ENCODE data around the gene TRAPPC3. TPM values are rescaled to one million over a fixed set of nuclear protein-coding genes. Genes with fewer than 3 reads are reported as not detected.
A peak's percentile ranks its signal among the peaks of the same experiment; 100 is the strongest.
"Not testable (repeated sequence)": the region's sequence is repeated elsewhere in the genome, so short reads cannot be mapped to it uniquely, and the experiment has no call there.

The TRAPPC3 gene
- total RNA-seq, 1 donor from 2014 or later, result 63.1 TPM

DNA sequence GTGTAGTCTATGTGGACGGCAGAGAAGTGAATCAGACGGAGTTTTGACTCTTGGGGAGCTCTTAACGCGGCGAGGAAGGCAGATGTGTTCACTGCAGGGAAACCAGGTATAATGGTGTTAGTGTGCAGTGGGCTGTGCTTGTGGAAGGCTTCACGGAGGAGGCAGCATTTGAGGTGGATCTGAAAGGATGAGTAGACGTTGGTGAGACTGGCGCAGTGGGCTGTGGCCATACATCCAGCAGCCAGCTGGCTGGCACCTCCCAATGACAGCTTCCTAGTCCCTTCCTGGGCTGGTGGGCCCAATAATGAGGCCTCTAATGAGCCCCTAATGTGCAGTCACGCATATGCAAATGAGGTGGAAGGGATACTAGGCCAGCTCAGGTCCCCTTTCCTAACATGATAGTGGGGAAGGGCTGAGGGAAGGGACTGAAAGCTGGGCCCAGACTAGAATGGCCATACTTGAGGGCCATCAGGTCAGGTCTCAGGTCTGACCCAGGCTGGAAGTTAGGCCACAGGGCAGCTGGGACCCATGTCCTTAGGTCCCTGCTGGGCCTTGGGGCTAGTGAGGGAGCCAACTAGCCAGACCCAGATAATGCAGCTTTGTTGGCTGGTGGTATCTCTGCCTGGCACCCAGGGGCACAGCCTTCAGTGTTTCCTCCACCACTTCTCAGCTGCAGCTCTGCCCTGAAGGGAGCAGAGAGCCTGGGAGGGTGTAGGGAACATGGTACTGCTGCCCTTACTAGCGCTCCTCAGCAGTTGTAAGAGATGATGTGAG lies 10.5 kb upstream of the TRAPPC3 start:
- Histone ChIP-seq H3K4me1 (peaks cover 74% of the 10 kb centered on the region), H3K27ac (peak overlapping the region; percentile 93)

DNA sequence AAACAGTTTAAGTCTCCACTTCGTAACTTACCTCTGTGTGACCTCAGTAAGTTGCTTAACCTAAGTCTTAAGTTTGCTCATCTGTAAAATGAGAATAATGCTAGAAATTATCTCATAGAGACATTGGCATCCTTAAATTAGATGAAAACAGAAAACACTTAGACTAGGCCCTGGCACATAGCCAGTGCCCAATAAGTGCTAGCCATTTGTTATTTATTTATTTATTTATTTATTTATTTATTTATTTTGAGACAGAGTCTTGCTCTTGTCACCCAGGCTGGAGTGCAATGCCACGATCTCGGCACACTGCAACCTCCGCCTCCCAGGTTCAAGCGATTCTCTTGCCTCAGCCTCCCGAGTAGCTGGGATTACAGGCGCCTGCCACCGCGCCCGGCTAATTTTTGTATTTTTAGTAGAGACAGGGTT lies 9.6 kb upstream of the TRAPPC3 start:
- H3K36me3 ChIP-seq; intact Hi-C loops (cut with DNase I); H3K9me3 ChIP-seq; ATAC-seq; DNase-seq; H3K27me3 ChIP-seq: not testable (repeated sequence)
- peaks cover 75% of the 10 kb centered on the region for H3K4me1 ChIP-seq
- peak overlapping the region; percentile 99 for H3K27ac ChIP-seq
- H3K4me3 ChIP-seq, result peak overlapping the region; percentile 97

More for the DNA sequence above, 10.5 kb upstream of the TRAPPC3 start:
- TF ChIP-seq, protein P1, sequence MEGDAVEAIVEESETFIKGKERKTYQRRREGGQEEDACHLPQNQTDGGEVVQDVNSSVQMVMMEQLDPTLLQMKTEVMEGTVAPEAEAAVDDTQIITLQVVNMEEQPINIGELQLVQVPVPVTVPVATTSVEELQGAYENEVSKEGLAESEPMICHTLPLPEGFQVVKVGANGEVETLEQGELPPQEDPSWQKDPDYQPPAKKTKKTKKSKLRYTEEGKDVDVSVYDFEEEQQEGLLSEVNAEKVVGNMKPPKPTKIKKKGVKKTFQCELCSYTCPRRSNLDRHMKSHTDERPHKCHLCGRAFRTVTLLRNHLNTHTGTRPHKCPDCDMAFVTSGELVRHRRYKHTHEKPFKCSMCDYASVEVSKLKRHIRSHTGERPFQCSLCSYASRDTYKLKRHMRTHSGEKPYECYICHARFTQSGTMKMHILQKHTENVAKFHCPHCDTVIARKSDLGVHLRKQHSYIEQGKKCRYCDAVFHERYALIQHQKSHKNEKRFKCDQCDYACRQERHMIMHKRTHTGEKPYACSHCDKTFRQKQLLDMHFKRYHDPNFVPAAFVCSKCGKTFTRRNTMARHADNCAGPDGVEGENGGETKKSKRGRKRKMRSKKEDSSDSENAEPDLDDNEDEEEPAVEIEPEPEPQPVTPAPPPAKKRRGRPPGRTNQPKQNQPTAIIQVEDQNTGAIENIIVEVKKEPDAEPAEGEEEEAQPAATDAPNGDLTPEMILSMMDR (IDR thresholded peaks at IDR 0.05), result no peak
- no peaks in the 10 kb centered on the region for H3K9me3 ChIP-seq
- no peak for ATAC-seq
- H3K4me3 ChIP-seq, result peak overlapping the region; percentile 47
- DNase-seq, result no peak
- H3K36me3 ChIP-seq, result no peaks in the 10 kb centered on the region
- no peaks in the 10 kb centered on the region for H3K27me3 ChIP-seq
- intact Hi-C loops (cut with DNase I), result no loop called here

DNA sequence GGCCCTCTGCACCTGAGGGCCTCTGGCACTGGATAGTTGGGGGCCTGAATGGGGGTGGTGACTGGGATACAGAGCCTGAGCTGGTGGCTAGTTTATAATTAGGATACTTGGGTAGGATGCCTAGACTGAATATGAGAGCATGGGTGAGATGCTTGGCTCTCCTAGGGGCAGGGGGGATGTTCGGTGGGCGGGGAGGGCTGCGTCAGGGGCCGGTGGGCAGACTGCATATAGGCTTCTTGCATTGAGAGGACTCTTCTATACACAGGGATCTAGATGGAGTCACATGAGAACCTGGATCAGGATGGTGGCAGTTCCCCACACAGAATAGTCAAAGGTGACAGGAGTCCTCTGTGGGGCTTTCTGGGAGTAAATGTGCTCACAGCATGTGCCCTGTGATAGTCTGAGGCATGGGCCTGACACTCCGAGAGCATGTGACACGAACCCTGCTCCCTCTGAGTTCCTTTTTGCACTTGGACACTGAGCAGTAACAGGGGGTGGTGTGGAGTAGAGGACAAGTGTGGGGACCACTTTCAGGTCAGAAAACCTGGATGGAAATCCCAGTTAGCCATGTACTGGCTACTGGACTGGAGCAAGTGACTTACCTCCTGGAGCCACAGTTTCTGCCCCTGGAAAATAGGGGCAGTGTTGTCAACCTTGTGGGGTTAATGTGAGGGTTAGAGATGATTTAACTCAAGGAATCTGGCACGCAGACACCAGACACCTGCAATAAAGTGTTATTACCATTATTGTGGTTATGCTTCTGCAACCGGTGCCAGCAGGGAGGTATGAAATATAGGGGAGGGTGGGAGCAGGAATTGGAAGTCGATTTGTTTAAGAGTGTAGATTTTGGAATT lies 8.9 kb upstream of the TRAPPC3 start:
- Histone ChIP-seq H3K4me3 (peak overlapping the region; percentile 97), H3K4me1 (peaks cover 69% of the 10 kb centered on the region), H3K27ac (peak overlapping the region; percentile 99), H3K36me3 (no peaks in the 10 kb centered on the region), H3K9me3 (no peaks in the 10 kb centered on the region), H3K27me3 (no peaks in the 10 kb centered on the region)
- ATAC-seq, result no peak
- TF ChIP-seq, protein P1 (IDR thresholded peaks at IDR 0.05), result no peak
- no peak for DNase-seq
- intact Hi-C loops (cut with DNase I), result no loop called here

DNA sequence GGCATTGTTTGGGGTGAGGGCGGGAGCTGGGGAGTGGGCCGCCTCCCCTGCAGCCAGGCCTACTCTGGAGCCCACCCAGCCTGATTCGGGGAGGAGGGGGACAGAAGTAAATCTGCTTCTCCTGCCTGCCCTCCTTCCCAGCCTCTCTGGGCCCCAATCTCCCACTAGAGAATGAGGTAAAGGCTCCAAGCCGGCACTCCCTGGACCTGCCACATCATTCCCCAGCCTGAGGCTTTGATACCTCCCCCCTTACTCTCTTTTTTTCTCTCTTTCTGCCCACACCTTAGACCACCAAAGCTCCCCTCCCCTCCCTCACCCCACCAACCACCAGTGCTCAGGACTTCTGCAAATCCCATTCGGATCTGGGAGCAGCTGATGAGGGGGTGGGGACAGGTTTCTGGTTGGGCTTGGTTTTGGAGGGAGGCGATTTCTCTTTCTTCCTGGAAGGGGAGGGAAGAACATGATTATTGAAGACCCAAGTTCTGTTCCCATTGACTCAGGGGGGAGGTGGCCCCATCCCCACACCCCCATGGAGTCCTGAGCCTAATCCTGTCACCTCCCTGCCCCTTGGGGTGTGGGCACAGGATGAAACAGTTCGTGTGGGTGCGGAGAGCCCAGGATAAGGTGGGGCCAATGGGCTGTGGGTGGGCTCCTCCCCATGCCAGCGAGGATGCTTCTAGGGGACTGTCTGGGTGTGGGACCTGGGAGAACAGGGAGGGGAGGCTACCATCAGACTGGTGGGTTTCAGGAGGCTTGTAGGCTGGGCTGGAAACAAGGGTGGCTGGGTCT lies 8.0 kb upstream of the TRAPPC3 start:
- Histone ChIP-seq H3K27me3 (no peaks in the 10 kb centered on the region), H3K36me3 (no peaks in the 10 kb centered on the region), H3K9me3 (no peaks in the 10 kb centered on the region), H3K4me1 (peaks cover 65% of the 10 kb centered on the region), H3K27ac (peak overlapping the region; percentile 99), H3K4me3 (peak overlapping the region; percentile 97)
- TF ChIP-seq, protein P1 (IDR thresholded peaks at IDR 0.05), result no peak
- no peak for DNase-seq
- intact Hi-C loops (cut with DNase I), result no loop called here
- no peak for ATAC-seq

DNA sequence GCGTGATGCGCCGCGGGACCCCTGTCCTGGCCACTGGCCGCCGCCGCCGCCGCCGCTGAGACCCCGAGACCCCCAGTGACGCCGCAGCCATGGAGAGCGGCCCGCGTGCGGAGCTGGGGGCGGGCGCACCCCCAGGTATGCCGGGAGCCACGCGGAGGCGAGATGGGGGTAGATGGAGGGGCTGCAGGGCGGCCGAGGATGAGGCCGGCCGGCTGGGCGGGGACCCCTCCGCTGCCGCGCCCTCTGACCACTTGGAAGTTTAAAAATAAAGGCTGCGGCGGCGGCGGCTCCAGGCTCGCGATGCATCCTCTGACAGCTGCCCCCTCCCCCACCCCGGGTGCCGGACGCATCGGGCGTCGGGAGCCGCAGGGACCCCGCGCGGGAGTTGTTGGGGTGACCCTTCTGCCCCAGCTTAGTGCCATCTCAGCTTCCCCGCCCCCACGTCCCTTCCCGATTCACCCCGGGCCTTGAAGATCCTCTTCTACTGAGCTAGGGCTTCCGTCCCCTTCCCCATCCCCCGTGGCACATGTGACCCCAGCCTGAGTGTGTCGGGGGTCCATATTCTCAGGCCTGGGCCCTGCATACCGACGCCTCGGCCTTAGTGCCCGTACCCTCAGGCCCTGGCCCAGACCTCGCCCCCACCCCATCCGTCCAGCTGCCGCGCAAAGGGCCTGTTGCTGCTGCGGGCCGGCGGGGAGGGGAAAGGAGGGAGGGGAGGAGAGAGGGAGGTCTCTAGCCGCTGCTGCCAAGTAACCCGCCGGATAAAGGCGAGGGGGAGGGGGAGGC lies 7.2 kb upstream of the TRAPPC3 start:
- TF ChIP-seq, protein P1 (IDR thresholded peaks at IDR 0.05), result no peak
- intact Hi-C loops (cut with DNase I), result no loop called here
- Histone ChIP-seq H3K36me3 (no peaks in the 10 kb centered on the region), H3K27ac (peak overlapping the region; percentile 99), H3K27me3 (no peaks in the 10 kb centered on the region), H3K4me3 (peak overlapping the region; percentile 97), H3K4me1 (peaks cover 66% of the 10 kb centered on the region), H3K9me3 (no peaks in the 10 kb centered on the region)
- DNase-seq (peak; percentile 82), ATAC-seq (peak; percentile 47)

All from upper lobe of right lung (tissue), 1 donor.